Measurements from ENCODE around the gene ITGB2. TPM values are rescaled to one million over a fixed set of nuclear protein-coding genes. Genes with fewer than 3 reads are reported as not detected.

Gene ITGB2
- total RNA-seq, 1 experiment from 2014 or later: 1.4 TPM

DNA sequence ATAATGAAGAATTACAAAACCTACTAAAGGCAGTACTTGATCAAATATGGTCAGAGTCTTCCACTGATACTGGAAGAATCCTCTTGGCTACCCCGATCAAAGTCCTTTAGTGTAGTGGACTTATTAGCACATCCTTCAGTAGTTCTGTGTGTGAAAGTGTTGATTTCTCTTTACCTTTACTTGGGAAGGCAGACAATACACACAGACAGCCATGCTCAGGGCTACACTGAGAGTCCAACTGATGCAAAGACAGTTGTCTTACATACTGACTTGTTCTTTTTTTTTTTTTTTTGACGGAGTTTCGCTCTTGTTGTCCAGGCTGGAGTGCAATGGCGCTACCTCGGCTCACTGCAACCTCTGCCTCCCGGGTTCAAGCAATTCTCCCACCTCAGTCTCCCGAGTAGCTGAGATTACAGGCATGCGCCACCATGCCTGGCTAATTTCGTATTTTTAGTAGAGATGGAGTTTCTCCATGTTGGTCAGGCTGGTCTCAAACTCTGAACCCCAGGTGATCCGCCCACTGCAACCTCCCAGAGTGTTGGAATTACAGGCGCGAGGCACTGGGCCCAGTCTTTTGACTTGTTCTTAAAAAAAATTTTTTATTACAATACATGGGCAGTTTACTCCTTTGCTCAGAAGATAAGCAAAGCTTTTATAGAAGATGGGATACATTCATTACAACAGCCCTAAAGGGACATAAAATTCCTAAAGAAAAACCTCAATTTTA lies 43.7 kb downstream of the ITGB2 start:
- H3K4me3 ChIP-seq (ENCODE audit: insufficient read depth, low read depth, low read length): no peak overlapping the region
- H3K36me3 ChIP-seq (replicated peaks; ENCODE audit: control insufficient read depth, insufficient read depth, low read length): no peaks in the 10 kb centered on the region
- peaks cover 19% of the 10 kb centered on the region for H3K27me3 ChIP-seq (ENCODE audit: control insufficient read depth, insufficient read depth, low read length)
- no peak for DNase-seq

DNA sequence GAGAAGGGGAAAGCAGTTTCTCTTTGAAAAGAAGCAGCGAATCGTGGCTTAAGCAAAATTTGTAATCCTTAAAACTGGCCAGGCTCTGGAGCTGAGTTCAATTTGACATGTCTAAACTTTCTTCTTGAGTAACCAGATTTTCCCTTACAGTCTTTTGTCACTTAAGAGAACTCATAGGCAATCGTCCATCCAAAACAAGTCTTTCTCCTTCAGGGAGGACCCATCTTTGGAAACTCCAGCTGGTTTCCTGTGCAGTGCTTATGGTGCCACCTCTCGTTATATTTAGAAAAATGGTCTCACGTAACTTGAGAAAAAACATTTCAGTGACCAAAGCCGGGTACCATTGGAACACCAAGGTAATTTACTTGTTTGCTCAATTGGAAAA lies 45.4 kb downstream of the ITGB2 start:
- H3K36me3 ChIP-seq (replicated peaks; ENCODE audit: control insufficient read depth, insufficient read depth, low read length): no peaks in the 10 kb centered on the region
- no peak for DNase-seq
- H3K4me3 ChIP-seq (ENCODE audit: insufficient read depth, low read depth, low read length): no peak overlapping the region
- peaks cover 19% of the 10 kb centered on the region for H3K27me3 ChIP-seq (ENCODE audit: control insufficient read depth, insufficient read depth, low read length)

DNA sequence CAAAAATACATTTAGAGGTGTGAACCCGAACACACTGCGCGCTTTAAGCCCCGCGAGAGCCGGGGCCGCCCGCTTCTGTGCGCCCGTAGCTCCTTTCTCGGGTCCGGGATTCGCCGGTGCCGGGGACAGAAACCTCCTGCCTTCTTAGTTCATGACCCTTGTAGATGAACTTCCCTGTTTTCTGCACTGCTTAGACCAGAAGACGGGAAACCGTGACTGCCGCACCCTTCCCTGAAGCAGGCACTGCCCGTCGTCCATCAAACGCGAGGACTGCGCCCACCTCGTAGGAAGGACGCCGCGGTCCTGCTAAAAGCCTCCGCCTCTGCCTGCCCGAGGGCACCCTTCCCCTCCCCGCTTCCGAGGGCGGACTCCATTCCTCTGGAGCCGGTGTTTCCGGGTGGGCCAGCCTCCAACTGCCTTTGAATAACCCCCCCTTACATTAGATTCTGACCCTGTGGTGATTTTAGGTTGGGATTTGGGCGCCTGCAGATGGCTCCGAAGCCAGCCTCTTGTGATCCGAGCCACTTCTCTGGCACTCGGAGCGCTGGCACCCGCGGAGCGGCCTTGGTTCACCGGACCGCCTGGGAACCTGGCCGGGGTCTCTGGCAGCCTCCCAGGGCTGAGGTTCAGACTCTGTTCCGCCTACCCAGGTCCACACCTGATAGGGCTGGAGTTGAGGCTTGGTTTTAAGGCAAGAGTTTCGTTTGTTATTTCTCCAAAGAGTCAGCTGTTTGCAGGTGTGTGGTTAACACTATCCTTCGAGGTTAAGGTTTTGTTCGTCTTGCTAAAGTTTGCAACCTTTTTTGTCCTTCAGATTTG lies 46.0 kb downstream of the ITGB2 start:
- peak; percentile 81 for DNase-seq
- H3K36me3 ChIP-seq (replicated peaks; ENCODE audit: control insufficient read depth, insufficient read depth, low read length): no peaks in the 10 kb centered on the region
- H3K27me3 ChIP-seq (ENCODE audit: control insufficient read depth, insufficient read depth, low read length): peaks cover 19% of the 10 kb centered on the region
- H3K4me3 ChIP-seq (ENCODE audit: insufficient read depth, low read depth, low read length): peak overlapping the region; percentile 67

DNA sequence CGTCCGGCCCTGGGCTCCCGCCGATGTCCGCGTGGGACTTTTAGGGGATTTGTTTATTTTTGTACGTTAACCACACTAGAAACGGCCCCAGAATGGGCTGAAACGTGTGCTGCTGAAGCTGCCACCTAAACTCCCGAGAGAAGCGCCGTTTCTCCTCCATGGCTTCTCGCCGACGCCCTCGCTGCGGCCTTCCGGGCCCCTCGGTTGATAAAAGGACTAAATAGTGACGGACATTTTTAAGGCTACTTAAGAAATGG lies 46.5 kb downstream of the ITGB2 start:
- Histone ChIP-seq H3K4me3 (ENCODE audit: insufficient read depth, low read depth, low read length) (peak overlapping the region; percentile 67), H3K36me3 (replicated peaks; ENCODE audit: control insufficient read depth, insufficient read depth, low read length) (no peaks in the 10 kb centered on the region), H3K27me3 (ENCODE audit: control insufficient read depth, insufficient read depth, low read length) (peaks cover 19% of the 10 kb centered on the region)
- no peak for DNase-seq

DNA sequence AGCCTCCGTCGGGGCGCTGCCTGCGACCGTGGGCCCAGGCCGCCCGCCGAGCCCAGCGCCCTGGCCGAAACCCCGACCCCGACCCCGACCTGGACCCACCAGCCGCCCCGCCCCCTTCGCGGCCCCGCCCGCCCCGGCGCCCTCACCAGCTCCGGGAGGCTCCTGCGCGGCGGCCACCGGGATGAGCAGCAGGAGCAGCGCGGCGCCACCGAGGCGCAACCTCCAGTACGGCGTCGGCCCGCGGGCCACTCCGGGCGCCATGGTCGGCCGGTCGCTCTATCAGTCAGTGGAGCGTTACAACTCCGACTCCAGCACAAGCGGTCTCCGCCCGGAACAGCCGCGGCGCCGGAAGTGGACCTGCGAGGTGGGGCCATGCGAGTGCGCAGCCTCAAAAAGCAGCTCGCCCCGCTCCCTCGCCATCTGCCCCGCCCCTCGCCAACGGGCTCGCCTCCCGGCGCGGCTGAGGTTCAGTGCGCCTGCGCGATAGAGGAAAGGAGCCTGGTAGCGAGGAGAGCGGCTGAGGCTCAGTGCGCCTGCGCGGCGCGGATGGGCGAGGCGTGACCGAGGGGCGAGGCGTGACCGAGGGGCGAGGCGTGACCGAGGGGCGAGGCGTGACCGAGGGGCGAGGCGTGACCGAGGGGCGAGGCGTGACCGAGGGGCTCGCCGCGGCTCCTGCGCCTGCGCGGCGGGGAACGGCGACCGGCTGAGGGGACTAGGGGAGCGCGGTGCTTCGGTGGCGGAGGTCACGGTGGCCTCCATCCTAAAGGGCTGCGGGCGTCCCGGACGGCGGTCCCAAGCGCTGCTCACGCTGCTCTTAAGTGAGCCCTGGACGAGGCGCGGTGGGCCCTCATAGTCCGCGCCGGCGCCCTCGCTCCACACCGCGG lies 47.1 kb downstream of the ITGB2 start, which contains the start of gene PTTG1IP:
Gene PTTG1IP (minus strand): TSS at position 335 of the 884 bp plus-strand sequence. CDS start 74 bp downstream, at position 261.
- Histone ChIP-seq H3K27me3 (ENCODE audit: control insufficient read depth, insufficient read depth, low read length) (peaks cover 19% of the 10 kb centered on the region), H3K4me3 (ENCODE audit: insufficient read depth, low read depth, low read length) (peak within 1 kb of the TSS; percentile 95), H3K36me3 (replicated peaks; ENCODE audit: control insufficient read depth, insufficient read depth, low read length) (no peaks in the 10 kb centered on the region)
- DNase-seq: peak; percentile 100

DNA sequence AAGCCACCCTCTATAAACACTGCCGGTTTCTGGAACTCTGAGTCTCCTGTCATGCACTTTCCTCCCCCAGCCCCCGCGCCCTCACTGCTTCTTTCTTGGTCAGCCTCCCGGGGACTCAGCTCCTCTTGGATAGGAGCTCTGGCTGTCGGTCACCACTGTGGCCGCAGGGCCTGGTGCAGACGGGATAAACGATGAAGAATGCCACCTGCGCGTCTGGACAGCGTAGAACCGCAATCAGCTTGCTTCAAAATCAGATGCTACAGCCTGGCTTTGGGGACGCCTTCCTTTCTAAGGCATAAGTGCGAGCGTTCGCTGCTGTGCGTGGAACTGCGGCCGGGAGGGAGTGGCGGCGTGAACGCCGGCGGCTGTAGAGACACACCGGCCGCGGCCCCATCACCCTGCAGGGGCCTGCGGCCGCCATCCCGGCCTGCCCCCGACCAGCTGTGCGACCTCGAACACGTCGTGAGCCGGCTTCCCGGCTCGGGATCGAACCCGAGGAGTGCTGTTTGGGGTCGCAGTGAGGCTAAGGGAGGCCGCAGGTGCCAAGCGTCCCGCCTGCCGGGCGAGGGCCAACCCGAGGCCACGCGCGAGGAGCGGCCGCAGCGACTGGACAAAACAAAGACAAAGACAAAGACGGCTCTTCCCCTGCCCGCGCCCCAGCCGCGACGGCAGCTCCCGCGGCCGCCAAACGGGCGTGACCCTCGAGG lies 47.9 kb downstream of the ITGB2 start:
- DNase-seq: peak; percentile 80
- Histone ChIP-seq H3K4me3 (ENCODE audit: insufficient read depth, low read depth, low read length) (peak overlapping the region; percentile 95), H3K36me3 (replicated peaks; ENCODE audit: control insufficient read depth, insufficient read depth, low read length) (no peaks in the 10 kb centered on the region), H3K27me3 (ENCODE audit: control insufficient read depth, insufficient read depth, low read length) (peaks cover 19% of the 10 kb centered on the region)

DNA sequence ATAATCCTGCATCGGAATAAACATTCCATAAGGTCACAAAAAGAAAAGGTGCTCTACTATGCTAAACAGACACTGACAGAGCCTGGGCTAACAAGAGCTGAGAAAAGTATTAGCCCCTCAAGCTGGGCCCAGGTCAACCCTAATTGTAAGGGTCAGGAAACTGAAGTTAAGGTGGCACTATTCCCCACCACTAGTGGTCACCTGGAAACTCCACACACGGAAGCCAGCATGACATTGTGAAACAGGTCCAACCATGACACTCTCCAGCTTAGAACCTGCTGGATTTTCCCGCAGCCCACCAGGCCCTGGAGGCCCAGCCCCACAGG lies 48.4 kb downstream of the ITGB2 start:
- Histone ChIP-seq H3K4me3 (ENCODE audit: insufficient read depth, low read depth, low read length) (peak overlapping the region; percentile 95), H3K36me3 (replicated peaks; ENCODE audit: control insufficient read depth, insufficient read depth, low read length) (no peaks in the 10 kb centered on the region), H3K27me3 (ENCODE audit: control insufficient read depth, insufficient read depth, low read length) (peaks cover 19% of the 10 kb centered on the region)
- DNase-seq: no peak

DNA sequence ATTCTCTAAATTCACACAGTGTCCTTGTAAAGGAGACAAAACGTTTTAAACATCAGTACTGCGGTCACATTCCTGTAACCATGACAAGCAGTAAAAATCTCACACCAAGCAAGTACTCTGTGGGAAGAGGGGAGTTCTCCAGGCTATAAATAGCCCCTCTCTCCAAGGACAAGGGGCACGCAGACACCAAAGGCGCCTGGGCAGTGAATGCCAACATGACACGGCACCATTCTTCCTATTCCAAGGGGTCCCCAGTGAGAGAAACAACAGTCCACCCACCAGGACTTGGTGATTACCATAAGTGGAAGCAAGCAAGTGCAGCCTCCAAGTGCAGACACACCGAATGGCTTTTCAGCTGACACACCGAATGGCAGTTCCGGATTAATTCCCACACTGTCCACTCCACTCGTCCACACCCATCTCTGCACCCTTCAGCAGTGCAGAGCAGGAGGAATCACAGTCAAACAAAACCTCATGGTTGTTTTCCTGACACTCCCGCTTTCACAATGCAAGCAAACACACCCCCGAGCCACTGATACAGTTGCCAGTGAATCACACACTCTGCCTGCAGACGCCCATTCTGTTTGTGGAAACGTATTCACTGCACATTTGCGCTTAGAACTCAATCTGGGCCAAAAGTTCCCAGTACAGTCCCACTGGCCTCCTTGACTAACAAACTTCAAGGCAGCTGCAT lies 49.0 kb downstream of the ITGB2 start:
- Histone ChIP-seq H3K27me3 (ENCODE audit: control insufficient read depth, insufficient read depth, low read length) (peaks cover 19% of the 10 kb centered on the region), H3K36me3 (replicated peaks; ENCODE audit: control insufficient read depth, insufficient read depth, low read length) (no peaks in the 10 kb centered on the region; the same call in 1 of the 2 replicates), H3K4me3 (ENCODE audit: insufficient read depth, low read depth, low read length) (no peak overlapping the region)
- DNase-seq: no peak

DNA sequence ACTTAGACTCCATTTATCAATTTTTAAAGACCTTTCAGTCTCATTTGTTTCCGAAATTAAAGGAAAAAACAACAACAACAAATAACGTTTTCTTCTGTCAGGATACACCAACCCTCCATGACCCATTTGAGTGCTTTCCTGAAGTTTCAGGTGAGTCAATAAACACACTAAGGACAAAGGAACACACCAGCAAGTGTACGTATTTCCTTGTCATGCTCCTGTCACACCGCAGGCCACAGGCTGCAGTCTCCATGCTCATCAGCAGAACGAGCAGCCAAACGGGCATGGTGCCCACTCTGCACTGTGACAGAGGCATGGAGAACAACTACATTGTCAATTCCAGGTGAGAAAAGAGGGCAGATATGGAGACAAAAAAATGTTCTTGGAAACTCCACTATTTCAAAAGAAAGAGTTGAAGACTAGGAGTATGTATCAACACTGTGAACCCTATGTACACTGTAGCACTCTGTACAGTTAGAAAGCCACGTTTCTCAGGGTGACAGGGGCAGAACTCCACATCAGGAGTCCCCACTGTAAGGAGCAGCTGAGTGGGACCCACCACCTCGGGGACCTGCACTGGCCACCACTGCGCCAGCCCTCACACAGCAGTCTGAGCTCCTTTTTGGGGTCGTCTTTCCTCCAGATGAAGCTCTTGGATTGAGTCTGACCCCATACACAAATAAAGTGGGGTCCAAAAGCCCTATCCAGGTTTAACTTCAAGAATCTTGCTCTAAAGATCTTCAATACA lies 49.8 kb downstream of the ITGB2 start:
- H3K4me3 ChIP-seq (ENCODE audit: insufficient read depth, low read depth, low read length): no peak overlapping the region

DNA sequence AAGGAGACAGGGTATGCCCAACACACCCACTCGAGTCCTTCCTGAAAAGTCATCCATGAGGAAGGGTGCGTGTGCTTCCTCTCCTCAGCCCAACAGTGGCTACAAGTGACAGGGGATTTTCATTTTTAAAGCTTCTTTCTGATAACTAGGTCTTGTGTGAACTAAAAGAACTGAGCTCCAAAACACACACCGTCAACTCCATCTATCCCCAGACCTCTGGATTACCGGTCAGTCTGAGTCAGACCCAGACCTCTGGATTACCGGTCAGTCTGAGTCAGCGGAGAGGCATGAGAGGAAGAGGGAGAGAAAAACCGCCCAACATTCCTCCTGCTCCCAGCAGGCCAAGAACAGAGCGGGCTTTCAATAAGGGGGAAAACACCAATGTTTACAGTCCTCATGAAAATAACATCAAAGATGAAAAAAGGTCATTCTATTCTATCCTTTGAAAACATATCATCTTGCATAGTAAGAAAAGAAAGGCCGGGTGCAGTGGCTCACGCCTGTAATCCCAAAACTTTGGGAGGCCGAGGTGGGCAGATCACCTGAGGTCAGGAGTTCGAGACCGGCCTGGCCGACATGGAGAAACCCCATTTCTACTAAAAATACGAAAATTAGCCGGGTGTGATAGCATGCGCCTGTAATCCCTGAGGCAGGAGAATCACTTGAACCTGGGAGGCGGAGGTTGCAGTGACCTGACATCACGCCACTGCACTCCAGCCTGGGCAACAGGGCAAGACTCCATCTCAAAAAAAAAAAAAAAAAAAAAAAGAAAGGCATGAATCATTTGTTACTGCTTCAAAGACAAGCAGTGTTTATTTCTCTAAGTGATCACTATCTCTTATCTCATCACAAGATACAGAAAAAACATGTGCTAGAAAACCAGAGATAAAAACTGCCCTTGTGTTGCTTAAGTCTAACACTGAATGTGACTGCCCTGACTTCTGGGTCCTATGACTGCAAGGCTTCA lies 50.6 kb downstream of the ITGB2 start:
- peaks cover 2% of the 10 kb centered on the region for H3K36me3 ChIP-seq (replicated peaks; ENCODE audit: control insufficient read depth, insufficient read depth, low read length)
- peaks cover 11% of the 10 kb centered on the region for H3K27me3 ChIP-seq (ENCODE audit: control insufficient read depth, insufficient read depth, low read length)
- no peak for DNase-seq
- H3K4me3 ChIP-seq (ENCODE audit: insufficient read depth, low read depth, low read length): no peak overlapping the region

More for the DNA sequence above, 49.8 kb downstream of the ITGB2 start:
- Histone ChIP-seq H3K36me3 (replicated peaks; ENCODE audit: control insufficient read depth, insufficient read depth, low read length) (peaks cover under 1% of the 10 kb centered on the region; the same call in 1 of the 2 replicates), H3K27me3 (ENCODE audit: control insufficient read depth, insufficient read depth, low read length) (peaks cover 19% of the 10 kb centered on the region)
- DNase-seq: no peak

DNA sequence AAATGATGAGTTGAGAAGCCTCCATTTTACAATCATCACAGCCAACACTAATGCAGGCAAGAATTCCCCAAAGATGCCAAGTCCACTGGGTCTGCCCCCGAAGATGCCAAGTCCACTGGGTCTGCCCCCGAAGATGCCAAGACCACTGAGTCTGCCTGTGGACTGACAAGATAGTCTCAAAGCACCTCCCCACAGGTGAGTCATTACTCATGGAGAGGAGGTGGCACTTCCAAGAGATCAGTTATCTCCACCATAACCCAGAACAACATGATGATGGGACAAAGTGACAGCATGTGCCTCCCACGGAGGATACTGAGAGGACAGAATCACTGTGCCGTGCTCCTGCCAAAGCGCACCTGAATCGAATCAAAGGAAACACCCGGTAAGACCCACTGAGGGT lies 52.0 kb downstream of the ITGB2 start:
- H3K36me3 ChIP-seq (replicated peaks; ENCODE audit: control insufficient read depth, insufficient read depth, low read length): peaks cover 8% of the 10 kb centered on the region
- DNase-seq: no peak
- H3K4me3 ChIP-seq (ENCODE audit: insufficient read depth, low read depth, low read length): no peak overlapping the region
- no peaks in the 10 kb centered on the region for H3K27me3 ChIP-seq (ENCODE audit: control insufficient read depth, insufficient read depth, low read length)

DNA sequence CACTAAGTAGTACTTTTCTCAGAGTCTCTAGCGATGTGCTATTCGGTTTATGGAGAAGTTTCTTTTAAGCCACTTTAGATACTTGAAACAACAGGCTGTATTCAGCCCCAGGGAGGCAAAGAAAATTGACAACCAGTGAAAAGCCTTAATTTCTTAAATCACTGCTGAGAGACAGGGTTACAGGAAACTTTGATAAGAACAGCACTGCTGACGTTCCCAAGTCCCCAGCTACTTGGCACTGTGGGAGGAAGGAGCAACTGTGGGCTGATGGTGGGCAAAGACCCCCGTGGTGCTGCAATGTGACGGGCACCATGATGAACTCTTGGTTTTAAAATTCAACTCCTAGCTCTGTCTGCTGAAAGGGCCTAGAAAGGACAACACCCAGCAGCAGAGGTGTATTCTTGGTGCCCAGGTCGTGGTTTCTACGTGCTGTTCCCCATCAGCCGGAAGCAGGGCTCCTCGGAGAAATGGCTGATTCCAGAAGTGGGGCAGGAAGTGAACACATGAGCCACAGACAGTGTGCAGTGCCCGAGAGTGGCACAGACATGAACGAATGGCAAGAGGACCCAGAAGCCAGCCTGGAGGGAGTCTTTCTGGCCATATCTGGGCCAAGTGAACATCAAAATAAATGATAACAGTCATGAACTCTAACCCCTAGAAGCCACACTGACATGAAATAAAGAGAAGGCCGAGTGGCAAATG lies 52.5 kb downstream of the ITGB2 start:
- peaks cover 8% of the 10 kb centered on the region for H3K36me3 ChIP-seq (replicated peaks; ENCODE audit: control insufficient read depth, insufficient read depth, low read length)
- no peak overlapping the region for H3K4me3 ChIP-seq (ENCODE audit: insufficient read depth, low read depth, low read length)
- DNase-seq: no peak
- H3K27me3 ChIP-seq (ENCODE audit: control insufficient read depth, insufficient read depth, low read length): no peaks in the 10 kb centered on the region
